HG03175 (cell line): Measurements from ENCODE around the gene NCAM2.

ENCODE experiments used
- ATAC-seq: cut with Tn5 transposase; IDR thresholded peaks from one replicate; pipeline ENCODE4 v1.9.1; 2021; ENCODE audit warnings: mild to moderate bottlenecking, moderate library complexity; ENCODE audit not compliant: unreplicated experiment

NCAM2 gene

DNA sequence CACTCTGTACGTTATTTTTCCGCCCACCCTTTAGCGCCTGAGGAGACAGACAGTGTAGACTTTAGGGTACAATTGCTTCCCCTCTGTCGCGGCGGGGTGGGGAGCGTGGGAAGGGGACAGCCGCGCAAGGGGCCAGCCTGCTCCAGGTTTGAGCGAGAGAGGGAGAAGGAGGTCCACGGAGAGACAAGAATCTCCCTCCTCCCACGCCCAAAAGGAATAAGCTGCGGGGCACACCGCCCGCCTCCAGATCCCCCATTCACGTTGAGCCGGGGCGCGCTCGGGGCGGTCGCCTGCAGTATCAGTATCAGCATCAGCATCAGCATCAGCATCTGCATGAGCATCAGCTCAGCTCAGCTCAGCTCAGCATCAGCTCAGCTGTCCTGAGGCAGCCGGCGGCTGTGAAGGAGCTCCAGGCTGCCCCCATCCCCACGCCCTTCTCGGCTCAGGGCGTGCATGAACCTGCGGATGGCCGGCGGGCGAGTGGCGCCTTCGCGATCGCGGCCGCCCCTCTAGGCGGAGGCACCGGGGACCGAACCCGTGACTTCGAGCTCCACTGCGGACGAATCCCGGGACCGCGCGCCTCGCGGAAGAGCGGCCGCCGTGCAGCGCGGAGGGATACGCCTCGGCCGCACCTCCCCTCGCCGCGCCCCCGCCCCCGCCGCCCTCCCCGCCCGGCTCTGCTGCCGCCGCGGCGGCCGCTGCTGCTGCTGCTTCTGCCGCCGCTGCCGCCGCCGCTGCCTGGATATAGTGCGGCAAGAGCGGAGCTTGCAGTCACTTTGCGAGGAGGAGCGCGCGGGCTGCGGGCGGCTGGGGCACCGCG lies at the start of gene NCAM2:
NCAM2 (plus strand) TSS at position 774 of the 820 bp plus-strand sequence.
- no peak for ATAC-seq

DNA sequence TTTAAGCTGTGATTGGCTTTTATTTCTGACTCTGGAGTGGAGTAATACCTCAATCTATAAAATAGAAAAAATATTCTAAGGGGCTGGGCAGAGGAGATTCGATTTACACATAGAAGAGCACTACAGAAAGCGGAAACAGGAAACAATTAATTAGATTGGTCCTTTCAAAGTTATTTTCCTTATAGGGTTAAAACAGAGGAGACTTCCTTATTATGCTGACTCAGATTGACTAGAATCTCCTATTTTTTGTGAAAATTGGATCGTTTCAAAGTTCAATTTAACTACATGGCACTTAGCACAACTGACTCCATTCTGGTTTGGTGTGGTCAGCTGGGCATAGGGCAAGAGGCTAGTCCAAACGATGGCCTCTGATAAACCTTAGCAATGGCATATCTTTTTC lies 48.3 kb upstream of the NCAM2 start:
- no peak for ATAC-seq

DNA sequence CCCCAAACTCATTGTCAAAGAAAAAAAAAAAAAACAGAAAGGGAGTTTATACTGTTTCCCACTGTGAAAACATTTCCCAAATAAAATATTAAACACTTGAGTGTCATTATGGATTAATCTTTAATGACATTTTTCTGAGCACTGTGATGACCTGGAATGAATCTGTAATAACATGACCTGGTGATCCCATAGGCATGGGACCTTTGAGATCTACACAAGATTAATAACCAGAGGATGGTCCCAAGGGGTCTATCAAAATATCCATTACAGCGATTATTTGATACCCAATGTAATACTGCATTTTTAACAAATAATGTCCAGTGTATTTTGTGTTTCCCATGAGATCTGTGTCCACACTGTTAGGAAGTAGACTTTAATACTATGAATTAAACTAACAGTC lies 32.4 kb upstream of the NCAM2 start:
- no peak for ATAC-seq

DNA sequence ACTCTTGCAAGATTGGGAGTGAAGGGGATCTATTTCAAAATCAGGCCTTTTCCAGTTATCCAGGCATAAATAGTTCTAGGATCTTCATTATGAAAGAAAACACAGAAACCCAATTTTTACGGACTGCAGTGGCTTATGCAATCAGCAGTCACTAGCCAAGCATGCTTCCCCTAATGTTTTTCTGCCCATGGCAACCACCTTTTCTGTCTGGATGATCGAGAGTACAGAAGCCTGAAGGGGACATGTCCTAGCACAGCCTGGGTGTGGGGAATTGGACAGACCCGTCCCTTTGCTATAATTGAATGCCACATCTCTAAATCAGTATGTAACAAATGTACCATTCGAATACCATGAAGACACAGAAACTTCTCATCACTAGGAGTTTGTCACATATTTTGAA lies 29.8 kb upstream of the NCAM2 start:
- no peak for ATAC-seq

DNA sequence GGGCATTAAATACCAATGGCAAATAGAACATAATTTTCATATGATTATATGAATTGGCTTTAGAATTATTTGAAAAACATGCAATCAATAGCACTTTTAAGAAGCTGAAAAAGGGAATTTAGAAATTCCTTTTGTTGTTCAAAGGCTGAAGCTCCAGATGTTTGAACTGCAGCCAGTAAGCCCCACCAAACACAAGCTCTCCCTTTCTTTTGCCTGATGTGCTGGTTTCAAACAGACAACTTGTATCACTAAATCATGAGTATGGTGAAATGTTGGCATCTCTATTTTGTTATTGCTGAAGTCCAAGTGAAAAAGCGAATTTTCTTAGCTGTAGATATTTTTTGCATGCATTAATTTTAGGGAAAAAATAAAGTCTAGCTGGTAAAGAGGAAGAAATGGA lies 27.5 kb upstream of the NCAM2 start:
- no peak for ATAC-seq

DNA sequence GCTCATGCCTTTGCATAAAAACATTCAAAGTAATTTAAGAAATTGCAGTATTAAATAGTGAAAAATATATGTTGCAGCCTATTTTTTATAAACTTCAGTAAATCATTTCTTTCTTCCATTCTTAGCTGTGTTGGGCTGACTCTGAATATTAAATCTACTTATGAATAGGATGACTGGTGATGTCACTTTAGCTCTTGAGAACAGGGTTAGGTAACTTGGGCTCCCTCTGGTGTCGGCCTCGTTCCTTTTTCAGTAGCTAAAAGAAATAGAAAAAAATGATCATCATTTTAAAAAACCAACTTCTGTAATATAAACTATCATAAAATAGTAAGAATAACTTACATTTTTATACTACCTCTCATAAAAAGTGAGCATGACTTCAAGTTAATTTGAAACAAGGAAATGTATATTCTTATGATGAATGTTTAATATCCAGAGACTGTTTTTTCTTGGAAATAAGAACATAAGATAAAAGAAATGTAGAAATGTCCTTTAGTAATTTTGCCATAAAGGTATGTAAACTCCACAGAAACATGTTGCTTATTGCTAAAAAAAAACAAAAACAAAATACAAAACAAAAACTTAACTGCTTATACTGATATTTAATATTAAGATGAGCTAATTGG lies 26.8 kb upstream of the NCAM2 start:
- no peak for ATAC-seq

DNA sequence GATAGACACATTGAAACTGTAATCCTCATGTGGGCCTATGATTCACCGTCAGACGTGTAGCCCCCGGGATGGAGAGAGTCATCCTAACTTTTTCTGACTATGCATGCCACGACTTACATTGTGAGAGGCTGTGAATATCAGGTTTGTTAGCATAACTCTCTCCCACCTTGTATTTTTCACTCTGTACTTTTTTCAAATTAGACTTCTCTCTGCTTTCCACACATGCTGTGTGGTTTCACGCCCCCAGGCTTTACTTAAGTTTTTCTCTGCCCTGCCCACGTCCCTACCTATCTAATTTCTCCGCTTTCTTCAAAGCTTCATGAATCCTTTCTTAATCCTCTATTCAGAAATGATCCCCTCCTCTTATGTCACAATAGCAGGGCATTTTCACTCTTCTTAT lies 3.4 kb upstream of the NCAM2 start:
- ATAC-seq, result no peak

DNA sequence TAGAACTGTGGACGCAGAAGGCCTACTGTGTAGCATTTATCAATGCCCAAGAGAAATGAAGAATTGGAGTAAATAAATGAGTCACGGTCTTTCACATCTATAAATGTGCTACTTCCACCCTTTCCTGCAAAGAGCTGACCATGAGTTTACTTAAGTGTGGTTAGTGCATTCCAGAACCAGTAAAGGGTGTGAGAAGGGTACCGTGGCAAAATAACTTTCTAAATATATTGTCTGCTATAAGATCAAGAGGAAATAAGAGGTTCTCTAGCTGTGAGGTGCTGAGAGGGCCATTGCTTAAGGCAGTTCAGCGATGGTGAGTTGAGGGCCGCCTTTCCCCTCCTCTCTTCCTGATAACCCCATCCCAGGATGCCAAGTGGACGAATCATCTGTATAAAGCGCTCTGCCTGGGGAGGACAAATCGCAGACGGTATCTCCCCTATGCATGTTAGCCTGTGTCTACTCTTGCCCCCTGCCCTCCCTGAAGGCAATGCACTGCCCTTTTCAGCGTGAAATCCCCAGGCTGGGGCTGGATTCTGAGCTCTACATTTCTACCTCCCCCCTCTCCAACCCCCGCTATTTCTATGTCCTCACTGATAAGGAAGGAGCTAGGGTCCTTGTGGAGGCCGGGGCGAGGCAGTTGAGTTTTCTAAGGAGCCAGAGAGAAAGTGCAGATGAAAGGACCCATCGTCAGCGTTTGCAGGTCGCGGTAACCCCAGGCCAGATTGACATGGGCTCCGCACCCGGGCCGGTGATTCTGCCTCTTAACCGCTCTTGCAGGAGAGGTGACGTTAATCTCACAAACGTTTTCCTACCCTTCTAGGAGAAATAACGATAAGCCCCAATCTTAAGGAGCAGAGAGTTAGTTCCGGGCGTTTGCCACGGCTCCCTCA lies 1.5 kb upstream of the NCAM2 start:
- ATAC-seq, result no peak

DNA sequence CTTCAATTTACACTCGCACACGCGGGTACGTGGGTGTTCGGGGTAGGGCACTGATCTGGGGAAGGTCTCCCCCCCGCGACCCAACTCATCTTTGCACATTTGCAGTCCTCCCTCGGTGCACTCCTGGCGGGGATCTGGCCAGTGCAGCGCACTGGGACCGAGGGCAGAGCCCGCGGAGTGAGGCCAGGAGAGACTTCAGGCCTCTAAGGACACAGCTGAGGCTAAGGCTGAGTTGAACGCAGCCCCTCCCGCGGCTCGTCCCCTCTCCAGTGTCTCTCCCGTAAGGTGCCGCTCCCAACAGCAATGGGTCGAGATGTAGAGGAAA lies 936 bp upstream of the NCAM2 start:
- no peak for ATAC-seq

DNA sequence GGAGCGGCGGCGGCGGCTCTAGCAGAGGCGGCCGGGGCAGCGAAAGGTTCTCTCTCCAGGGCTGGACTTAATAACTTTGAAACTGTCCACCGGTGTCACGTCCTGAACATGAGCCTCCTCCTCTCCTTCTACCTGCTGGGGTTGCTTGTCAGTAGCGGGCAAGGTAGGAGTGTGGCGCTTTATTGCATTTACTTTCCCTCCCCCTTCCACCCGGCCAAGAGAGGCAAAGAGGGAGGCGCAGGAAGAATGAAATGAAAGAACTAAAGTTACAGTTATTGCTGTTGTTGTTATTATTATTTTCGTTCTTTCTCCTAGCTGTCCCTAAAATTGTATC lies 214 bp downstream of the NCAM2 start:
- no peak for ATAC-seq

DNA sequence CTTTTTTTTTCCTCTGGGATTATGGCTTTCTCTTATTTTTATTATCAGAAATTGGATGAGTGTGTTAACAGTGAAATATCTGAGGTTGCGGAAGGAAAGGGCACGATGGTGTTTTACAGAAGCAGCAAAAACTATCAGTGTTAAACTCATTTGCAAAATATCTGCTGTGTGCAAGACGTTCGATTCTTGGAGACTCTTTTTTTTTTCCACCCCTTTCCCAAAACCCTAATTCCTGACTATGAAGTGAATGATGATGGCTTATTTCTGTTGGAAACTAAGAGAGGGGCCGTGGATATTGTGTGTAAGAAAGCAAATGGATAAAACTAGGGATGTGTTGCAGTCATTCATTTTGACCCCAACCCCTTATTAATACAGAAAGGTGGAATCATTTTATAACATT lies 677 bp downstream of the NCAM2 start:
- ATAC-seq, result no peak

DNA sequence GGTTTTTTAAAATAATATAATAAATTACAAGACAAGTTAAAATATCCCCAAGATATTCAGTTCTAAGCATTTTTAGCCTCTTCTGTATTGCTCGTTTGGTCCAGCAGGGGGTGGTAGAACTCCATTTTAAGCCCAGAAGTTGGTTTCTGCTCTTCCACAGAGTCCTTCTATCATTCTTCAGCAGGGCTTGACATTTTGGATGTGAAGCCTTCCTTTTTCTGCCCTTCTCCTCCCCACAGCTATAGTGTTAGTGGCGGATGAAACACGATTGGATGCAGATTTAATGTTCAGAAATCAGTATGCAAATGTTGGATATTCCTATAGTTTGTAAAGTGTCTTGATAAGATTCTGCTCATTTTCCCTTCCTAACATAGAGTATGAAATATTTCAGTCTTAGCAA lies 1.4 kb downstream of the NCAM2 start:
- ATAC-seq, result no peak

DNA sequence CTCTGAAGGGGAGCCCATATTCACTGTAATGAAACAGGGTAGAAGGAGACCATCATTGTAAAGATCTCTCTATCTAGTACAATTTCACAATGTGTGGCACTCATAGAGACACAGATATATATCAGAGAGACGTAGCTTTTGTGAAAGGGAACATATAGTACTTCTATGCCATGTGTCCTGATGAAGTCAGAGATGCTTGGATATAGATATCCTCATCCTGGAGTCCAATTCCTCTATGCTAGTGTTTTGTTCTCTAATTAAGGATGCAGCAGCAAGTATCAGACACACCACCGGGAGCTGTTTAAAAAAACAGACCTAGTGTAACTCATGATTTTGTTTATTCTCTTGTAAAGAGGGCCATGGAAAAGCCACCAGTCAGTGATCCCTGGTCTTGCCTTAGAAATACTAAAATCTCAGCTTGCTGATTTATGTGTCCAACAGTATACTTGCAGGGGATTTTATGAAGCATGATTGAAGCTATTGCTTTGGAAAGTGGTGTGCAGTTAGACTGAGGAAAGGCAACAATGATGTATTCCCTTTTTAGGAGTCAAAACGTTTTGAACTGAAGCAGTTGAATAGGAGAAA lies 2.5 kb downstream of the NCAM2 start:
- no peak for ATAC-seq

DNA sequence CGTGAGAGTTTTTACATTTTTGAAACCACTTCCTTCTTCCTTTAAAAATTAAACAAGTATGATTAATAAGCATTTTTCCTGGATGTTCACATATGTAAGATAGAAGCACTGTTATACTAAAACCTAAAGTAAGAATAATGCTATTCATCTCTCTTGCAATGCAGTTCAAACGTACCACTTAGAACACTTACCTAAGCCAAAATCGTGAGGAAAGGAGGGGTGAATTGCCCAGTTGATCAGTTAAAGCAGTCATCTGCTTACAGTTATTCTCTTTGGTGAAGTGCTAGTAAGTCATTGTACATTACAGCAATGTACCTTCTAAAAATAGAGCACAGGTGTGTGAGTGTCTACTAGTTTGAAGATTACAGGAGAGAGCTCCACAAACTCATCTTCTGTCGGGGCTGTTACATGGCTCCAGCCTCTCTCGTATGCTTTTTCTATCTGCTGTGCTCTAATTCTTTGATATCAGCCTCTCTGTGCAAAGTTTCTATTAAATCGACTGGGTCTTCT lies 3.4 kb downstream of the NCAM2 start:
- no peak for ATAC-seq

DNA sequence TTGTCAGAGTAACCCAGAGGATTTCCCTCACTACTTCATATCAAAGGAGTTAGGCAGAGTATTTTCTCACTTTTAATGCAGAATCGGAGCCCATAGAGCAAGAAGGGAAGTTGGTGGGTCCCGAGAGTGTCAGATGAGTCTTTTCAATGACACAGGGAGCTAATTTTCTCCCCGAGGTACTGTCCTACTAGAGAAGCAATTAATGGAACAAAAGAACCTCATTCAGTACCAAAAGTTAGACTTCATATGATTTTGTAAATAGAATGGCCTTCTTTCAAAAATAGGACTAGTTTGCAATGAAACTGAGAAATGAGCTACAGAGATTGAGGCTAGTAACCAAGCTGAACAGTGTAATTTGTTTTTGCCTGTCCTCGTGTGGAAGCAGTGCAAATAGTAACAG lies 3.9 kb downstream of the NCAM2 start:
- no peak for ATAC-seq

DNA sequence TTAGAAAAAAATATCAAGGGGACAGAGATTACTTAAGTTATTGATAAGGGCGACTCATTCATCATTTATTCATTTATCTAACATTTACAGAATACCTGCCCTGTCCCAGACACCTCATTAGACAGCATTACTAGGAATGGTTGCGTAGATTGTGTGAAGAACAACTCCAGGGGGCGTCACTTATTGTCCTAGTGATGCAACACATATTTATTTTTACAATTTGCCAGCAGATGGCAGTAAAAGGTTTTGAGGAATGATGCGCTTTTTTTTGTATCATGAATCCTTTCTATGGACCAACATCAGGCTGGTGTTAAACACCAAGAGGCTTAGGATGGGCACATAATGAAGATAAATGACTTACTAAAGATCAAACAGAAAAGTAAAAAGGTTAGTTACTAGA lies 5.5 kb downstream of the NCAM2 start:
- ATAC-seq, result no peak

DNA sequence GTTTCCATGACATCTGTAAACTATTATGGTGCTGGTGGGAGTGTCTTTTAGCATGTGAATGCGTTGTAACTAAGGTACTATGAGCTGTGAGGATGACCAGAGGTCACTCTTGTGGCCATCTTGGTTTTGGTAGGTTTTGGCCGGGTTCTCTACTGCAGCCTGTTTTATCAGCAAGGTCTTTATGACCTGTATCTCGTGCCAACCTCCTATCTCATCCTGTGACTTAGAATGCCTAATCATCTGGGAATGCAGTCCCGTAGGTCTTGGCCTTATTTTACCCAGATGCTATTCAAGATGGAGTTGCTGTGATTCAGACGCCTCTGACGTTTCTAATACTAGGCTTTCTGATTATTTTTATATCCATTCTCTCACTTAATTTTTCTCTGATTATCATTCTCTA lies 9.4 kb downstream of the NCAM2 start:
- no peak for ATAC-seq

DNA sequence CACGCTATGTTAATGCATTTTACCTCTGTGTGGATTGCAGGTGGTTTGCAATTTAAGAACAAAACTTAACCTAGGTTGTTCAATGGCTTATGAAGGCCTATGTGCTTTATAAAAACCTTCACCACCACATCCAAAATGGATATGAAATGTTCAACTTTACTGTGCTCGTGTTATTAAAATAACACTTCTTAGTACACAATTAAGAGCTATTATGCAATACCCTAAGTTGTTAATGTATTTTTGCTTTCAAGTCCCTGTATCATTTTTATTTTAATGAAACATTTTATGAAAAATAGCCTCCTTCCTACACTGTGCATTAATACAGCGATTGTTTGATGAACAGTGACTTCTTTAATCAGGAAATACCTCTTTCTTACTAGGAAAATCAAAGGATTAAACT lies 12.0 kb downstream of the NCAM2 start:
- no peak for ATAC-seq

DNA sequence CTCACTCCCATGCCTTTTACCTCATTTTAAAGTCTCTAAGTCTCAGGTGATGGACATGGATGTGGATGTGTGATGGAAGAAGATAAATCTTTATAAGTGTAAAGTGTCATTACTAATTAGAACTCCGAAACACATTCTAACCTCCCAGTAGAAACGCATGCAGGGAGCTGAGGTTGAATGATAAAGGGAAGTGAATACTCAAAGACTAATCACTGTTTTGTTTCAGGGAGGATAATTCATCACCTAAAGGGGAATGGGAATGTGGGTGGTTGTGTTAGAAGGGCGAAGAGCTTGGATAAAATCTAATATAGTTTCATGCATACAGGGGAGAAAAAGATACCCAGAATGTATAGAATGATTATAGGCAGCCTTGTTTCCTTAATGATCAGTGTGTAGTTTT lies 12.5 kb downstream of the NCAM2 start:
- no peak for ATAC-seq

DNA sequence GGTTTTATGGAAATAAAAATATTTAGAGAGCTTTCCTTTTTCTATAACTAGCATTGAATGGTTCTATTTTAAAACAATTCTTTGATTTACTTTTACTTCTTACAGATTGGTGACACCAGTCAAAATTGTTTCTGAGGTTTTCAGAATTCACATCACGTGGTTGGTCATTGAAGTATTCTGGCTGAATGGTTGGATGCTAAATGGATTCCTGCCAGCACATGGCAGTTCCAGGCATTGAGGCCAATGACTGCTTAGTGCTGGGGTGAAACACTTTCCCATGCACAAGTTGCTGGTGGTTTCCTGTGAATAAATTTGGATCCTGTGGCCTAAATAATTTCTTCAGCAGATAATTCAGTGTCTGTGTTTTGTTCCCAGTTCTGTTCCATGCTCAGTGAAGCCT lies 20.6 kb downstream of the NCAM2 start:
- no peak for ATAC-seq

DNA sequence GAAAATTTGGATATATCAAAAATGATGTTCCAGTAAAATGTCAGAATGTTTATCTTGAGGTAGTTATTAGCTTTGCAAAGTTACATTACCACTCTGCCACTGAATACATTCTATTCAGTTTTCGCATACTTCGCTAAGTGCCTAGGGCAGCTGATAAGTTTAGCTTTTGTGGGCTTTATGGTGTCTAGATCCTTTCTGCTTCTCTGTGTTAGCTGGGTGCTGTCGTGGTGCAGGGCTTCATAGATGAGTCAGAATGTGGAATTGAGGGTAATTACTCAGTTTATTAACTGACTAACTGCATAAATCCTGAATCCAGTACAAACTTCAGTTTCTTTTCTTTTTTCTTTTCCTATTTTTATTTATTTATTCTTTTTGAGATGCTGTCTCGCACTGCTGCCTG lies 21.5 kb downstream of the NCAM2 start:
- no peak for ATAC-seq
